ENCODE results near the gene TPM1.

Gene TPM1

DNA sequence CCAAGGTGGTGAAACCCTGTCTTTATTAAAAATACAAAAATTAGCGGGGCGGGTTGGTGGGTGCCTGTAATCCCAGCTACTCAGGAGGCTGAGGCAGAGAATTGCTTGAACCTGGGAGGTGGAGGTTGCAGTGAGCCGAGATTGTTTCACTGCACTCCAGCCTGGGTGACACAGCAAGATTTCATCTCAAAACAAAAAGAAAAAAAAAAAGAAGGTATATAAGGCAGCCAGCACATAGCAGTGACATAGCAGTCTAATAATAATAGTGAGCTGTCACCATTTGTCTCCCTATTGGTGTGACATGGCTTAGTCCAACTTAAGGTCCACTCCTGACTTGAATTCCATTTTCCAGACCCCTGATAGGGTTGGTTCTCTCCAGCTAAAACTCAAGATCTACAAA, 70.3 kb downstream of the TPM1 start:
- TF ChIP-seq, protein P1, sequence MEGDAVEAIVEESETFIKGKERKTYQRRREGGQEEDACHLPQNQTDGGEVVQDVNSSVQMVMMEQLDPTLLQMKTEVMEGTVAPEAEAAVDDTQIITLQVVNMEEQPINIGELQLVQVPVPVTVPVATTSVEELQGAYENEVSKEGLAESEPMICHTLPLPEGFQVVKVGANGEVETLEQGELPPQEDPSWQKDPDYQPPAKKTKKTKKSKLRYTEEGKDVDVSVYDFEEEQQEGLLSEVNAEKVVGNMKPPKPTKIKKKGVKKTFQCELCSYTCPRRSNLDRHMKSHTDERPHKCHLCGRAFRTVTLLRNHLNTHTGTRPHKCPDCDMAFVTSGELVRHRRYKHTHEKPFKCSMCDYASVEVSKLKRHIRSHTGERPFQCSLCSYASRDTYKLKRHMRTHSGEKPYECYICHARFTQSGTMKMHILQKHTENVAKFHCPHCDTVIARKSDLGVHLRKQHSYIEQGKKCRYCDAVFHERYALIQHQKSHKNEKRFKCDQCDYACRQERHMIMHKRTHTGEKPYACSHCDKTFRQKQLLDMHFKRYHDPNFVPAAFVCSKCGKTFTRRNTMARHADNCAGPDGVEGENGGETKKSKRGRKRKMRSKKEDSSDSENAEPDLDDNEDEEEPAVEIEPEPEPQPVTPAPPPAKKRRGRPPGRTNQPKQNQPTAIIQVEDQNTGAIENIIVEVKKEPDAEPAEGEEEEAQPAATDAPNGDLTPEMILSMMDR (IDR thresholded peaks at IDR 0.05; ENCODE audit: low read depth, low read length), result no peak
- DNase-seq (ENCODE audit: extremely low read depth, low read depth), result no peak

DNA sequence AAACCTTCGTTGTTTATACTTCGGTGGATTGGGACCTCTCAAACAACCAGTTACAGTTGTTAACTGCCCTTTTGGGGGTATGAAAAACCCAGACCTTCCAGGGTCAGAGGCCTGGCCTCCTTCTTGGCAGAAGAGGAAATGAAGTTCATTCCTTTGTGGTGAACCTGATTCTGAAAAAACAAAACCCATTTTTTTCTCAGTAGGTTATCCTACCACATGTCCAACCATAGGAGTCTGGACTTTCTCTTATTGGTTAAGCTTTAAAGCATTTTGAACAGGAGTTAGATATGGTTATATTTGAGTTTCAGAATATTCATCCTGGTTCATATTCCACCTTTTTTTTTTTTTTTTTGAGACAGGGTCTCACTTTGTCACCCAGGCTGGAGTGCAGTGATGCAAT, 71.9 kb downstream of the TPM1 start:
- TF ChIP-seq, protein P1 (IDR thresholded peaks at IDR 0.05; ENCODE audit: low read depth, low read length), result no peak
- no peak for DNase-seq (ENCODE audit: extremely low read depth, low read depth)

All from AG09319 (cell line).